SK-N-SH (cell line): ENCODE results near the gene TLX2. TPM values are rescaled to one million over a fixed set of nuclear protein-coding genes. Genes with fewer than 3 reads are reported as not detected.

Experiments used
- CTCF ChIA-PET: fragments of 300-600, 350-600 bp; formaldehyde crosslinking; extraction: SDS; loops from one replicate; lab custom pipeline; 2021; lab: Yijun Ruan, JAX
- POLR2A ChIA-PET: fragments of 350-600 bp; sonication (Branson Sonifier 250); formaldehyde crosslinking; extraction: SDS; loops from one replicate; lab custom pipeline; 2020; ENCODE audit warnings: antibody characterized with exemption, inconsistent platforms; lab: Yijun Ruan, JAX
- DNase-seq: peaks from one replicate; pipeline ENCODE4 v3.0.0; 2012
- H2AFZ ChIP-seq: fragments of 200-600 bp; sonication (generic); 2 replicates; pipeline ENCODE4 v1.8.1; 2016; ENCODE audit warnings: antibody characterized with exemption, mild to moderate bottlenecking, low read depth
- H3F3A ChIP-seq: fragments of 200-600 bp; sonication (generic); replicated peaks from 2 replicates; pipeline ENCODE3; 2016; ENCODE audit warnings: antibody characterized with exemption, mild to moderate bottlenecking; ENCODE audit not compliant: insufficient read depth
- H3K27ac ChIP-seq, 2 experiments: fragments of 200-500 bp in 1 of 2; fragments of 200-600 bp in 1 of 2; sonication (Bioruptor generic) in 1 of 2; sonication (generic), shearing (Covaris generic) in 1 of 2; 2 replicates each; pipeline versions ENCODE4 v1.5.1 to v1.6.1; 2014 to 2016; ENCODE audit warnings: low read depth in 2 of 2, inconsistent platforms in 1 of 2, low read length in 1 of 2, mild to moderate bottlenecking in 1 of 2, mixed read lengths in 1 of 2
- H3K27me3 ChIP-seq: fragments of 200-600 bp; sonication (generic), shearing (Covaris generic); 2 replicates; pipeline ENCODE4 v1.6.1; 2016; ENCODE audit warnings: mixed run types; ENCODE audit not compliant: insufficient read depth
- H3K36me3 ChIP-seq, 2 experiments: fragments of 200-500 bp in 1 of 2; fragments of 200-600 bp in 1 of 2; sonication (Bioruptor generic) in 1 of 2; sonication (generic) in 1 of 2; replicated peaks in 1 of 2; 2 replicates each; pipeline versions ENCODE3 to v1.5.1; 2014 to 2016; ENCODE audit warnings: low read length in 1 of 2, mild to moderate bottlenecking in 1 of 2; ENCODE audit not compliant: insufficient read depth in 2 of 2, control insufficient read depth in 1 of 2
- H3K4me1 ChIP-seq, 2 experiments: fragments of 200-500 bp in 1 of 2; fragments of 200-600 bp in 1 of 2; sonication (Bioruptor generic) in 1 of 2; sonication (generic), shearing (Covaris generic) in 1 of 2; 2 replicates each; pipeline versions ENCODE4 v1.5.1 to v1.6.1; 2014 to 2016; ENCODE audit warnings: low read depth in 1 of 2, low read length in 1 of 2, mixed run types in 1 of 2; ENCODE audit not compliant: insufficient read depth in 2 of 2, control insufficient read depth in 1 of 2
- H3K4me2 ChIP-seq: fragments of 200-600 bp; sonication (generic), shearing (Covaris generic); 2 replicates; pipeline ENCODE4 v1.6.1; 2017; ENCODE audit warnings: mixed run types
- H3K4me3 ChIP-seq, 2 experiments: fragments of 200-500 bp in 1 of 2; fragments of 200-600 bp in 1 of 2; sonication (Bioruptor generic) in 1 of 2; sonication (generic), shearing (Covaris generic) in 1 of 2; 2 replicates each; pipeline versions ENCODE4 v1.5.1 to v1.8.1; 2014 to 2016; ENCODE audit warnings: low read depth in 2 of 2, inconsistent platforms in 1 of 2, low read length in 1 of 2, mild to moderate bottlenecking in 1 of 2, mixed read lengths in 1 of 2, moderate library complexity in 1 of 2
- H3K79me2 ChIP-seq: fragments of 200-600 bp; sonication (generic); 2 replicates; pipeline ENCODE4 v1.8.1; 2017; ENCODE audit warnings: mild to moderate bottlenecking; ENCODE audit not compliant: insufficient read depth
- H3K9ac ChIP-seq: fragments of 200-600 bp; sonication (generic); 2 replicates; pipeline ENCODE4 v1.6.1; 2017; ENCODE audit warnings: mixed run types
- H3K9me2 ChIP-seq: fragments of 200-600 bp; sonication (generic); 2 replicates; pipeline ENCODE4 v1.6.1; 2017; ENCODE audit warnings: mixed run types
- H3K9me3 ChIP-seq: fragments of 200-600 bp; sonication (generic); 2 replicates; pipeline ENCODE4 v1.6.1; 2017; ENCODE audit warnings: mixed run types, mild to moderate bottlenecking, moderate library complexity
- H4K20me1 ChIP-seq: fragments of 200-600 bp; sonication (generic); 2 replicates; pipeline ENCODE4 v1.6.1; 2017; ENCODE audit warnings: mild to moderate bottlenecking, mixed run types; ENCODE audit not compliant: insufficient read depth
- CTCF ChIP-seq: fragments of 200-600 bp; sonication (generic); IDR thresholded peaks from 2 replicates; pipeline ENCODE4 v1.6.1; 2017; ENCODE audit warnings: antibody characterized with exemption, mild to moderate bottlenecking, moderate library complexity
- ELF1 ChIP-seq: IDR thresholded peaks from 2 replicates; pipeline ENCODE4 v1.4.0; 2012
- EZH2phosphoT487 ChIP-seq: fragments of 200-600 bp; sonication (generic); IDR thresholded peaks from 2 replicates; pipeline ENCODE4 v1.6.1; 2017; ENCODE audit warnings: low read depth, mixed run types, mild to moderate bottlenecking, antibody characterized with exemption, moderate library complexity, borderline replicate concordance
- FOSL2 ChIP-seq: IDR thresholded peaks from 2 replicates; pipeline ENCODE4 v1.4.0; 2012; ENCODE audit warnings: low read depth, mild to moderate bottlenecking, moderate library complexity, borderline replicate concordance
- FOXJ3 ChIP-seq: sonication (generic); formaldehyde crosslinking; IDR thresholded peaks from 2 replicates; pipeline ENCODE4 v1.5.1; 2020; ENCODE audit warnings: mild to moderate bottlenecking, missing genetic modification reagents
- FOXM1 ChIP-seq: IDR thresholded peaks from 2 replicates; pipeline ENCODE4 v1.4.0; 2012; ENCODE audit warnings: low read depth, mild to moderate bottlenecking
- GABPA ChIP-seq: IDR thresholded peaks from 2 replicates; pipeline ENCODE4 v1.4.0; 2012; ENCODE audit warnings: low read depth, mild to moderate bottlenecking
- GATA2 ChIP-seq: sonication (generic); formaldehyde crosslinking; IDR thresholded peaks from 2 replicates; pipeline ENCODE4 v1.5.0; 2020; ENCODE audit warnings: mild to moderate bottlenecking, missing genetic modification reagents
- JUND ChIP-seq: IDR thresholded peaks from 2 replicates; pipeline ENCODE4 v1.4.0; 2012
- MXI1 ChIP-seq: IDR thresholded peaks from 2 replicates; pipeline ENCODE4 v1.6.1; 2012; ENCODE audit warnings: mild to moderate bottlenecking, low read depth, low read length, improper control_type of control experiment
- NRF1 ChIP-seq: IDR thresholded peaks from 2 replicates; pipeline ENCODE4 v1.6.1; 2012; ENCODE audit warnings: low read depth, mild to moderate bottlenecking, low read length
- POLR2AphosphoS5 ChIP-seq: IDR thresholded peaks from 2 replicates; pipeline ENCODE4 v1.6.1; 2012; ENCODE audit warnings: low read depth, low read length
- RCOR1 ChIP-seq: fragments of 150-350 bp; IDR thresholded peaks from 2 replicates; pipeline ENCODE4 v1.6.1; 2017; ENCODE audit warnings: antibody characterized with exemption, low read length
- RXRA ChIP-seq: IDR thresholded peaks from 2 replicates; pipeline ENCODE4 v1.4.0; 2012; ENCODE audit warnings: low read depth, mild to moderate bottlenecking, borderline replicate concordance
- SIN3A ChIP-seq: IDR thresholded peaks from 2 replicates; pipeline ENCODE4 v1.6.1; 2012; ENCODE audit warnings: low read depth, mild to moderate bottlenecking, low read length, moderate library complexity, borderline replicate concordance
- SMC3 ChIP-seq: IDR thresholded peaks from 2 replicates; pipeline ENCODE4 v1.6.1; 2012; ENCODE audit warnings: low read depth, low read length, improper control_type of control experiment
- TAF1 ChIP-seq: IDR thresholded peaks from 2 replicates; pipeline ENCODE4 v1.6.1; 2012; ENCODE audit warnings: low read depth, mild to moderate bottlenecking, low read length, moderate library complexity, borderline replicate concordance
- TCF12 ChIP-seq: IDR thresholded peaks from 2 replicates; pipeline ENCODE4 v1.4.0; 2012
- USF1 ChIP-seq: IDR thresholded peaks from 2 replicates; pipeline ENCODE4 v1.4.0; 2012; ENCODE audit warnings: low read depth, borderline replicate concordance
- USF2 ChIP-seq: fragments of 150-350 bp; IDR thresholded peaks from 2 replicates; pipeline ENCODE4 v1.6.1; 2017; ENCODE audit warnings: antibody characterized with exemption, low read length, low read depth, borderline replicate concordance
- YY1 ChIP-seq: IDR thresholded peaks from 2 replicates; pipeline ENCODE4 v1.4.0; 2012; ENCODE audit warnings: low read depth, mild to moderate bottlenecking
- WGBS: methylation state at CpG from one replicate; pipeline ENCODE4 v1.1.6; 2017; ENCODE audit warnings: low lambda C conversion rate; 5-methylcytosine and 5-hydroxymethylcytosine counted together
- polyA plus RNA-seq, 3 experiments: library from polyadenylated mRNA; depleted of rRNA; stranded (reverse); fragments of >200 nt; gene quantifications; 2 replicates each; pipeline ENCODE4 v1.2.3, GENCODE V29; 2012

TLX2 gene
- polyA plus RNA-seq, 1 of the 3 experiments (the other 2 are of a cell fraction), result 24.5 TPM

- Histone ChIP-seq H3K4me1 (peaks cover 6 to 7% of the 10 kb centered on the region in 2 experiments; a peak in 2 of 4 replicates), H3K9ac (peak overlapping the region; percentile 72), H3K4me2 (peak overlapping the region; percentile 93), H2AFZ (0 out of 2 replicates have a peak overlapping the region, but pooled peaks have one; percentile 81), H3K4me3 (peak overlapping the region; percentile 68 to 74), H4K20me1 (no peaks in the 10 kb centered on the region), H3F3A (peaks cover 39% of the 10 kb centered on the region), H3K27ac (peak overlapping the region; percentile 78 to 94), H3K36me3 (peaks cover 16 to 19% of the 10 kb centered on the region in 2 experiments), H3K27me3 (no peaks in the 10 kb centered on the region), H3K79me2 (peaks cover 19% of the 10 kb centered on the region; the same call in 1 of the 2 replicates), H3K9me3 (no peaks in the 10 kb centered on the region), H3K9me2 (no peaks in the 10 kb centered on the region)
- WGBS, result 52% methylated on average over 16 of the region's 16 CpGs
- no peak for DNase-seq
- CTCF ChIA-PET, result interaction anchor here (1.0 to 2.6 kb wide), 2 partner anchors 11 to 60 kb away, joined by 4 to 20 read pairs; partner anchors contain the start of genes CCDC142 and TTC31
- POLR2A ChIA-PET, result interaction anchor here (1.0 to 6.9 kb wide), 4 partner anchors 11 to 30 kb away, joined by 3 to 60 read pairs (median 10); partner anchors contain the start of genes CCDC142, INO80B and WBP1
- TF ChIP-seq FOSL2 (no peak), YY1 (no peak), MXI1 (no peak), TAF1 (no peak), TCF12 (no peak), SIN3A (no peak)
Measured at GRCh38 chr2:74471332-74472065, 42.8 kb upstream of the TLX2 start.

GRCh38 chr2:74472086-74472944 lies 41.9 kb upstream of the TLX2 start, which contains the start of gene MRPL53:
TSS of gene MRPL53 (minus strand) at chr2:74472680. CDS start at chr2:74472660, 20 bp downstream.
- peak within 1 kb of the TSS; percentile 78 to 94 for H3K27ac ChIP-seq
- peaks cover 6 to 7% of the 10 kb centered on the region in 2 experiments; a peak in 2 of 4 replicates for H3K4me1 ChIP-seq
- no peaks in the 10 kb centered on the region for H3K27me3 ChIP-seq
- DNase-seq, result peak; percentile 85
- H3K9me2 ChIP-seq, result no peaks in the 10 kb centered on the region
- H3F3A ChIP-seq, result peaks cover 34% of the 10 kb centered on the region
- ChIA-PET CTCF (interaction anchor here (0.9 to 3.9 kb wide), 5 partner anchors 10 to 115 kb away, joined by 3 to 28 read pairs (median 3); partner anchors contain the start of genes CCDC142 and TTC31), POLR2A (interaction anchor here (0.9 to 6.9 kb wide), 13 partner anchors 10 to 115 kb away, joined by 3 to 60 read pairs (median 4); partner anchors contain the start of genes AUP1, CCDC142, HTRA2 and INO80B)
- H3K9me3 ChIP-seq, result no peaks in the 10 kb centered on the region
- no peaks in the 10 kb centered on the region for H4K20me1 ChIP-seq
- H3K4me2 ChIP-seq, result peak within 1 kb of the TSS; percentile 93
- peak within 1 kb of the TSS; percentile 81 for H2AFZ ChIP-seq
- peak within 1 kb of the TSS; percentile 72 for H3K9ac ChIP-seq
- WGBS, result 1% methylated on average over 60 of the region's 66 CpGs
- H3K79me2 ChIP-seq, result peaks cover 16% of the 10 kb centered on the region; the same call in 1 of the 2 replicates
- peak within 1 kb of the TSS; percentile 68 to 74 for H3K4me3 ChIP-seq
- H3K36me3 ChIP-seq, result peaks cover 19 to 27% of the 10 kb centered on the region in 2 experiments
- TF ChIP-seq SMC3, result no peak
- peak; percentile 56; the same call in 1 of the 2 replicates for TF ChIP-seq JUND
- no peak for TF ChIP-seq RXRA
- no peak for TF ChIP-seq USF1
- TF ChIP-seq USF2, result no peak
- TF ChIP-seq EZH2phosphoT487, result no peak
- TF ChIP-seq GATA2 (CRISPR knock-in tag), result no peak
- no peak for TF ChIP-seq NRF1
- peak; percentile 100 for TF ChIP-seq GABPA
- peak; percentile 89 for TF ChIP-seq ELF1
- no peak for TF ChIP-seq FOXJ3 (CRISPR knock-in tag)
- TF ChIP-seq CTCF, result no peak
- TF ChIP-seq FOXM1, result no peak
- TF ChIP-seq RCOR1, result 0 out of 2 replicates have a peak, but pooled peaks have one; percentile 17
- TF ChIP-seq MXI1, result peak; percentile 85
- TF ChIP-seq POLR2AphosphoS5, result peak; percentile 99
